Upper lobe of right lung (tissue), 1 donor: ENCODE data around the gene PTCH1. TPM values are rescaled to one million over a fixed set of nuclear protein-coding genes. Genes with fewer than 3 reads are reported as not detected.

Experiments
- ATAC-seq: fragments of 200-7000 bp; cut with Tn5 transposase; one replicate; pipeline ENCODE4 v1.9.1; 2020; ENCODE audit warnings: mild to moderate bottlenecking, moderate library complexity
- DNase-seq: peaks from one replicate; pipeline ENCODE4 v3.0.0-alpha.2; 2020
- H3K27ac ChIP-seq: fragments of 200-600 bp; one replicate; pipeline ENCODE4 v1.8.0; 2022
- H3K27me3 ChIP-seq: fragments of 200-600 bp; one replicate; pipeline ENCODE4 v1.8.0; 2022; ENCODE audit warnings: mild to moderate bottlenecking
- H3K36me3 ChIP-seq: fragments of 200-600 bp; one replicate; pipeline ENCODE4 v1.8.0; 2022
- H3K4me1 ChIP-seq: fragments of 200-600 bp; one replicate; pipeline ENCODE4 v1.8.0; 2022
- H3K4me3 ChIP-seq: fragments of 200-600 bp; one replicate; pipeline ENCODE4 v1.8.0; 2022; ENCODE audit warnings: mild to moderate bottlenecking
- H3K9me3 ChIP-seq: fragments of 200-600 bp; one replicate; pipeline ENCODE4 v1.8.0; 2022
- CTCF ChIP-seq: fragments of 200-600 bp; IDR thresholded peaks from one replicate; pipeline ENCODE4 v1.8.0; 2022; ENCODE audit warnings: antibody characterized with exemption
- intact Hi-C: fragments of 100-400 bp; cut with DNase I; formaldehyde crosslinking; loops from one replicate; pipeline ENCODE4 v1.11.0; 2022
- total RNA-seq: library from RNA; stranded (reverse); fragmentation: NEBNext Ultra II Directional; extraction: Animal tissue kit (Norgen Biotek cat#: 25700); gene quantifications from one replicate; pipeline ENCODE4 v1.2.1, GENCODE V29; 2021
- donor health status: DM: no; HTN: yes; CAD: no; lungs with severe emphysema.

PTCH1 gene
- total RNA-seq, 1 donor from 2014 or later: 25.9 TPM

- no peak for TF ChIP-seq CTCF
- no peaks in the 10 kb centered on the region for H3K9me3 ChIP-seq
- H3K27ac ChIP-seq: no peak overlapping the region
- H3K36me3 ChIP-seq: peaks cover 79% of the 10 kb centered on the region
- no peak overlapping the region for H3K4me3 ChIP-seq
- ATAC-seq (no peak), DNase-seq (no peak)
- no peaks in the 10 kb centered on the region for H3K27me3 ChIP-seq
- H3K4me1 ChIP-seq: no peaks in the 10 kb centered on the region
- intact Hi-C loops: no loop called here
These were observed 65.7 kb downstream of the PTCH1 start for GRCh38 chr9:95451065-95451426.

- Histone ChIP-seq H3K36me3 (peaks cover 79% of the 10 kb centered on the region), H3K4me1 (no peaks in the 10 kb centered on the region), H3K27ac (no peak overlapping the region), H3K27me3 (no peaks in the 10 kb centered on the region), H3K9me3 (no peaks in the 10 kb centered on the region), H3K4me3 (no peak overlapping the region)
- no peak for ATAC-seq
- intact Hi-C loops: no loop called here
- no peak for TF ChIP-seq CTCF
- DNase-seq: no peak
These were observed 66.4 kb downstream of the PTCH1 start for GRCh38 chr9:95450171-95451064.

- H3K4me1 ChIP-seq: no peaks in the 10 kb centered on the region
- ATAC-seq (no peak), DNase-seq (no peak)
- intact Hi-C loops: no loop called here
- H3K27me3 ChIP-seq: no peaks in the 10 kb centered on the region
- no peak overlapping the region for H3K27ac ChIP-seq
- TF ChIP-seq CTCF: no peak
- peaks cover 72% of the 10 kb centered on the region for H3K36me3 ChIP-seq
- H3K9me3 ChIP-seq: no peaks in the 10 kb centered on the region
- no peak overlapping the region for H3K4me3 ChIP-seq
These were observed 67.8 kb downstream of the PTCH1 start for GRCh38 chr9:95449016-95449415.

- intact Hi-C loops: no loop called here
- H3K27me3 ChIP-seq: no peaks in the 10 kb centered on the region
- DNase-seq: no peak
- H3K9me3 ChIP-seq: no peaks in the 10 kb centered on the region
- no peak overlapping the region for H3K4me3 ChIP-seq
- H3K4me1 ChIP-seq: no peaks in the 10 kb centered on the region
- H3K27ac ChIP-seq: no peak overlapping the region
- ATAC-seq: no peak
- H3K36me3 ChIP-seq: peaks cover 61% of the 10 kb centered on the region
- TF ChIP-seq CTCF: no peak
These were observed 68.9 kb downstream of the PTCH1 start for GRCh38 chr9:95447660-95448420.

- ATAC-seq (no peak), DNase-seq (no peak)
- no peak overlapping the region for H3K27ac ChIP-seq
- no peaks in the 10 kb centered on the region for H3K27me3 ChIP-seq
- H3K4me3 ChIP-seq: no peak overlapping the region
- H3K4me1 ChIP-seq: no peaks in the 10 kb centered on the region
- TF ChIP-seq CTCF: no peak
- intact Hi-C loops: no loop called here
- H3K9me3 ChIP-seq: no peaks in the 10 kb centered on the region
- H3K36me3 ChIP-seq: peaks cover 58% of the 10 kb centered on the region
These were observed 69.8 kb downstream of the PTCH1 start for GRCh38 chr9:95446984-95447383.
